ENCODE data around the gene RHEB. TPM values are rescaled to one million over a fixed set of nuclear protein-coding genes. Genes with fewer than 3 reads are reported as not detected.

RHEB gene
- total RNA-seq, 1 donor from 2014 or later = 71.7 TPM

DNA sequence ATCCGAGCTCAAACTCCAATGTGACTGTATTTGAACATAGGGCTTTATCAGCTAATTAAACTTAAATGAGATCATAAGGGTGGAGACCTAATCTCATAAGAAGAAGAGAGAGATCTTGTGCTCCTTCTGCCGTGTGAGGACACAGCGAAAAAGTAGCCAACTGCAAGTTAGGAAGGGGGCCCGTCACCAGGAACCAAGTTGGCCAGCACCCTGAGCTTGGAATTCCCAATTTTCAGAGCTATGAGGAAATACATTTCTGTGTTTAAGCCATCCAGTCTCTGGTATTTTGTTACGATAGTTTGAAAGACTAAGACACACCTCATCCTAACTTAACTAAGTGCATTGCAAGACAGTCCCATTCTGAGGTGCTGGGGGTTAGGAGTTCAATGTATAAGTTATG is 95.8 kb downstream of the RHEB start:
- DNase-seq (ENCODE audit: low spot score, unreplicated experiment) = no peak
- Mint-ChIP-seq H3K27me3 (no peaks in the 10 kb centered on the region), H3K4me3 (ENCODE audit: low read depth) (no peak overlapping the region), H3K27ac (no peak overlapping the region), H3K4me1 (ENCODE audit: low read depth) (peaks cover 22% of the 10 kb centered on the region), H3K36me3 (ENCODE audit: insufficient read depth) (peaks cover 6% of the 10 kb centered on the region), H3K9me3 (ENCODE audit: low read depth) (peaks cover 9% of the 10 kb centered on the region)
- TF ChIP-seq, protein P1, sequence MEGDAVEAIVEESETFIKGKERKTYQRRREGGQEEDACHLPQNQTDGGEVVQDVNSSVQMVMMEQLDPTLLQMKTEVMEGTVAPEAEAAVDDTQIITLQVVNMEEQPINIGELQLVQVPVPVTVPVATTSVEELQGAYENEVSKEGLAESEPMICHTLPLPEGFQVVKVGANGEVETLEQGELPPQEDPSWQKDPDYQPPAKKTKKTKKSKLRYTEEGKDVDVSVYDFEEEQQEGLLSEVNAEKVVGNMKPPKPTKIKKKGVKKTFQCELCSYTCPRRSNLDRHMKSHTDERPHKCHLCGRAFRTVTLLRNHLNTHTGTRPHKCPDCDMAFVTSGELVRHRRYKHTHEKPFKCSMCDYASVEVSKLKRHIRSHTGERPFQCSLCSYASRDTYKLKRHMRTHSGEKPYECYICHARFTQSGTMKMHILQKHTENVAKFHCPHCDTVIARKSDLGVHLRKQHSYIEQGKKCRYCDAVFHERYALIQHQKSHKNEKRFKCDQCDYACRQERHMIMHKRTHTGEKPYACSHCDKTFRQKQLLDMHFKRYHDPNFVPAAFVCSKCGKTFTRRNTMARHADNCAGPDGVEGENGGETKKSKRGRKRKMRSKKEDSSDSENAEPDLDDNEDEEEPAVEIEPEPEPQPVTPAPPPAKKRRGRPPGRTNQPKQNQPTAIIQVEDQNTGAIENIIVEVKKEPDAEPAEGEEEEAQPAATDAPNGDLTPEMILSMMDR (IDR thresholded peaks at IDR 0.05; ENCODE audit: unreplicated experiment) = no peak

DNA sequence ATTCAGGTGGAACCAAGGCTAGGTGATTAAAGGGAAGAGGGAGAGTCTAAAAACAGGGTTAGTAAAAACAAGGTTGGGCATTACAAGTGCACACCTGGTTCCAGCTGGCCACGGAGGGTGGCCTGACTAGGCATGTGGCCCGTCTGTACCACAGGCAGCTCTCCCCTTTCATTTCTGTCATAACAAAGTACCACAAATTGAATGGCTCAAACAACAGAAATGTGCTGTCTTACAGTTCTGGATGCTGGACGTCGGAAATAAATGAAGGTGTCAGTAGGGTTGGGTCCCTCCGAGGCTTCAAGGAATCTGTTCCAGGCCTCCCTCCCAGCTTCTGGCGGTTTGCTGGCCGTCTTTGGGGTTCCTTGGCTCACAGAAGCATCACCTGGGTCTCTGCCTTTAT is 96.5 kb downstream of the RHEB start:
- H3K9me3 Mint-ChIP-seq (ENCODE audit: low read depth) = peaks cover 11% of the 10 kb centered on the region
- H3K27me3 Mint-ChIP-seq = no peaks in the 10 kb centered on the region
- DNase-seq (ENCODE audit: low spot score, unreplicated experiment) = no peak
- H3K4me3 Mint-ChIP-seq (ENCODE audit: low read depth) = no peak overlapping the region
- TF ChIP-seq, protein P1 (IDR thresholded peaks at IDR 0.05; ENCODE audit: unreplicated experiment) = no peak
- H3K4me1 Mint-ChIP-seq (ENCODE audit: low read depth) = peaks cover 15% of the 10 kb centered on the region
- peak overlapping the region; percentile 37 for H3K27ac Mint-ChIP-seq
- peaks cover 6% of the 10 kb centered on the region for H3K36me3 Mint-ChIP-seq (ENCODE audit: insufficient read depth)

DNA sequence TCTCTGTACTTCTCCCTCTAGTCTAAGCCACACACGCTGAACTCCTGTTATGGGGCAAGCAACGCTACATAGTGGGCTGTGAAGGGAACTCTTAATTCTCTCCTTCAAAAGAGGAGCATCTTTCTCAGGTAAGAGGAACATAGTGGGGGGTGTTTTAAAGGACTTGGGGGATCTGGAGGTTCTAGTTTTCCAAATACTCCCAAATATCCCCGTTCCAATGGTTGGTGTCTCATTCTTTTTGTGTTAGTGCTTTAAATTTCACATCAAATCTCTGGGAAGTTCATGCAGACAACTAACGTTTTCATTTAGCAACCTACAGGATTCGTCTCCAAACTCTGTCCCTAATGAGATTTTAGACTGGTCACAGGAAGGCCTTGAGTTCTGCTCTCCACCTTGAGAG is 97.5 kb downstream of the RHEB start:
- TF ChIP-seq, protein P1 (IDR thresholded peaks at IDR 0.05; ENCODE audit: unreplicated experiment) = no peak
- Mint-ChIP-seq H3K4me3 (ENCODE audit: low read depth) (no peak overlapping the region), H3K9me3 (ENCODE audit: low read depth) (peaks cover 13% of the 10 kb centered on the region), H3K27ac (no peak overlapping the region), H3K36me3 (ENCODE audit: insufficient read depth) (peaks cover 5% of the 10 kb centered on the region), H3K27me3 (no peaks in the 10 kb centered on the region), H3K4me1 (ENCODE audit: low read depth) (peaks cover 8% of the 10 kb centered on the region)
- no peak for DNase-seq (ENCODE audit: low spot score, unreplicated experiment)

DNA sequence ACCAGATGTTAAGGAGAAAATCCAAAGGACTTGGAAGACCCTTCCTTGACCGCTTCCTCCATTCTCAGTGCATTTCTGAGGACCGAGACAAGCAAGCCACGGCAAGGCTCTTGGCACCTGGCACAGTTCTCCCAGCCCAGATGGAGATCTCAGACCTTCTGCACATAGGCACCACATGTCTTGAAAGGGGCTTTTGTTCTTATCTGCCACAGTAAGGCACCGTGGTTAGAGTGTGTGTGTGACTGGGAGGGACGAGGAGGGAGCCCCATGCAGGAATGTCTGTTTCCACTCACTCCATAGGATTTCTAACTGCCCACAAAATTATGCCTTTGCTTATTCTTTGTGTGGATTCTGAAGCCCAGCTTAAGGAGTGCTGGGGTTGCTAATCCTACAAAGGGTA is 99.6 kb downstream of the RHEB start:
- Mint-ChIP-seq H3K4me3 (ENCODE audit: low read depth) (no peak overlapping the region), H3K9me3 (ENCODE audit: low read depth) (peaks cover 13% of the 10 kb centered on the region), H3K4me1 (ENCODE audit: low read depth) (peaks cover 8% of the 10 kb centered on the region), H3K27me3 (peaks cover 7% of the 10 kb centered on the region), H3K27ac (no peak overlapping the region), H3K36me3 (ENCODE audit: insufficient read depth) (peaks cover 5% of the 10 kb centered on the region)
- no peak for DNase-seq (ENCODE audit: low spot score, unreplicated experiment)
- TF ChIP-seq, protein P1 (IDR thresholded peaks at IDR 0.05; ENCODE audit: unreplicated experiment) = no peak

DNA sequence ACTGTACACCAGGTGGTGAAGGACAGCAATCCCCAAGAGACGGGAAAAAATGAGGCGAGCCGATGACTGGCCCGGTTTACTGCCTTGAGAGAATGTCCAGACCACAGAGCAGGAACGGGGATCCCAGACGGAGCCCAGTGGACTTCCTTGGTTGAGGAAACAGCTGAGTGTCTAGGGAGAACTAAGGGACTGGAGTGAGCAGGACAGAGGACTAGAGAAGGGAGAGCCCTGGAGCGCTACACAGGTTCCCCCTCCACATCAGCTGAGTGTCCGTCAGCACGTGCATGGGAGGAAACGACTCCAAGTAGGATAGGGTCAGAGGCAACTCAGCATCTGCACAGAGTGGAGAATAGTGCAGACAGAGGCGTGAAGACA is 102.8 kb downstream of the RHEB start:
- peaks cover 4% of the 10 kb centered on the region for H3K36me3 Mint-ChIP-seq (ENCODE audit: insufficient read depth)
- peaks cover 22% of the 10 kb centered on the region for H3K27me3 Mint-ChIP-seq
- H3K9me3 Mint-ChIP-seq (ENCODE audit: low read depth) = peaks cover 9% of the 10 kb centered on the region
- H3K4me1 Mint-ChIP-seq (ENCODE audit: low read depth) = no peaks in the 10 kb centered on the region
- TF ChIP-seq, protein P1 (IDR thresholded peaks at IDR 0.05; ENCODE audit: unreplicated experiment) = no peak
- no peak for DNase-seq (ENCODE audit: low spot score, unreplicated experiment)
- H3K4me3 Mint-ChIP-seq (ENCODE audit: low read depth) = no peak overlapping the region
- H3K27ac Mint-ChIP-seq = no peak overlapping the region
